Lower leg skin (tissue), 4 donors: ENCODE data around the gene HLTF. TPM values are rescaled to one million over a fixed set of nuclear protein-coding genes. Genes with fewer than 3 reads are reported as not detected.
"Not testable (repeated sequence)": the region's sequence is repeated elsewhere in the genome, so short reads cannot be mapped to it uniquely, and the experiment has no call there.

Experiments
- DNase-seq, 2 donors: peaks; one replicate each; pipeline ENCODE4 v3.0.0-alpha.2; 2019; ENCODE audit warnings: low spot score in 2 of 2
- H3K4me3 ChIP-seq: fragments of 200-600 bp; sonication (generic); 2 replicates; pipeline ENCODE4 v1.5.1; 2017; ENCODE audit warnings: mild to moderate bottlenecking, low read depth; ENCODE audit not compliant: poor library complexity, severe bottlenecking
- POLR2A ChIP-seq, 2 donors: fragments of 450-650 bp; IDR thresholded peaks; one replicate each; pipeline ENCODE4 v1.6.1; 2016 to 2017; ENCODE audit warnings: antibody characterized with exemption in 2 of 2, mild to moderate bottlenecking in 1 of 2, moderate library complexity in 1 of 2
- WGBS, 2 donors: methylation state at CpG; one replicate each; pipeline ENCODE4 v1.1.5; 2018; 5-methylcytosine and 5-hydroxymethylcytosine counted together
- intact Hi-C: fragments of 100-400 bp; cut with DNase I; formaldehyde crosslinking; loops from one replicate; pipeline ENCODE4 v1.15.0; 2023; ENCODE audit warnings: low total_unique reads
- total RNA-seq, 4 donors: library from RNA; depleted of rRNA; stranded (reverse); fragments of >200 nt; gene quantifications; one replicate each; pipeline ENCODE4 v1.1.0, GENCODE V29; 2016
- TF ChIP-seq, protein P1 (sequence below), 3 donors: fragments of 450-650 bp; IDR thresholded peaks; one replicate each; pipeline ENCODE4 v1.5.1; 2016; ENCODE audit warnings: antibody characterized with exemption in 3 of 3, mild to moderate bottlenecking in 3 of 3, moderate library complexity in 2 of 3

The HLTF gene
- total RNA-seq, 4 donors from 2014 or later: 3.3 to 7.7 (median 5.7) TPM

DNA sequence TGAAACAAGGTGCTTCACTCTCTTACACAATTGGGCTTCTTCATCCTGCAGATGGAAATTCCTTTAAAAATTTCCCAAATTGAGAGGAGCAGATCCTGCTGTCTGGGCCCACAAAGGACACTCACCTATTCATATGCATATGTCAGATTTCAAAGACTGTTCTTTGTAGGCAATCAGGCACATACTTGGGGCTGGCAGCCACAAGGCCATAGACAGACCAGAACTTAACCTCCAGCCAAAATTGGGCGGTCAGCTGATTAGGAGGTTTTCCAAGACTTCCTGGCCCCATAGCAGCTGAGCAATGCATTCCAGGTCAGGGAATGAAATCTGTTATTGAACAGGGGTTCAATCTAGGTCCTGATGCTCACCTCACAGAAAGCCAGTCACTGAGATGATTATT lies 28.1 kb upstream of the HLTF start:
- DNase-seq: no peak
- WGBS, 2 donors: 78 to 79% methylated on average over 1 of the region's 1 CpG
- H3K4me3 ChIP-seq: no peak overlapping the region
- intact Hi-C loops: no loop called here
- no peak for TF ChIP-seq POLR2A (IDR thresholded peaks at IDR 0.05)
- TF ChIP-seq, protein P1, sequence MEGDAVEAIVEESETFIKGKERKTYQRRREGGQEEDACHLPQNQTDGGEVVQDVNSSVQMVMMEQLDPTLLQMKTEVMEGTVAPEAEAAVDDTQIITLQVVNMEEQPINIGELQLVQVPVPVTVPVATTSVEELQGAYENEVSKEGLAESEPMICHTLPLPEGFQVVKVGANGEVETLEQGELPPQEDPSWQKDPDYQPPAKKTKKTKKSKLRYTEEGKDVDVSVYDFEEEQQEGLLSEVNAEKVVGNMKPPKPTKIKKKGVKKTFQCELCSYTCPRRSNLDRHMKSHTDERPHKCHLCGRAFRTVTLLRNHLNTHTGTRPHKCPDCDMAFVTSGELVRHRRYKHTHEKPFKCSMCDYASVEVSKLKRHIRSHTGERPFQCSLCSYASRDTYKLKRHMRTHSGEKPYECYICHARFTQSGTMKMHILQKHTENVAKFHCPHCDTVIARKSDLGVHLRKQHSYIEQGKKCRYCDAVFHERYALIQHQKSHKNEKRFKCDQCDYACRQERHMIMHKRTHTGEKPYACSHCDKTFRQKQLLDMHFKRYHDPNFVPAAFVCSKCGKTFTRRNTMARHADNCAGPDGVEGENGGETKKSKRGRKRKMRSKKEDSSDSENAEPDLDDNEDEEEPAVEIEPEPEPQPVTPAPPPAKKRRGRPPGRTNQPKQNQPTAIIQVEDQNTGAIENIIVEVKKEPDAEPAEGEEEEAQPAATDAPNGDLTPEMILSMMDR (IDR thresholded peaks at IDR 0.05): no peak

DNA sequence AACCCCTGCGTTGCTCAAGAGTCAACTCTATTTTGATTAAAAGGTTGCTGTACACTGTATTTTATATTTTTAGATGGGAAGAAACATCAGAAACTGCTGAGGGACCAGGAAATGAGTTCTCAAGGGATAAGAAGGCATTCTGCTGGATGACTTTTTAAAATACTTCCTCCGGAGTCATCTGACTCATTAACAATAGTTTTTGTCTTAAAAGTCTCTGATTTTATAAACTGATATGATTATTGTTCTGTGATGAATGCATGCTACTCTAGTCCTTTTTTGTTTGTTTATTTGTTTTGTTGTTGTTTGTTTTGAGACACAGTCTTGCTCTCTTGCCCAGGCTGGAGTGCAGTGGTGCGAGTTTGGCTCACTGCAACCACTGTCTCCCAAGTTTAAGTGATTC lies 18.2 kb upstream of the HLTF start:
- 77 to 82% methylated on average over 3 of the region's 3 CpGs for WGBS, 2 donors
- intact Hi-C loops: no loop called here
- no peak for DNase-seq
- H3K4me3 ChIP-seq: no peak overlapping the region
- TF ChIP-seq, protein P1 (IDR thresholded peaks at IDR 0.05): no peak
- no peak for TF ChIP-seq POLR2A (IDR thresholded peaks at IDR 0.05)

DNA sequence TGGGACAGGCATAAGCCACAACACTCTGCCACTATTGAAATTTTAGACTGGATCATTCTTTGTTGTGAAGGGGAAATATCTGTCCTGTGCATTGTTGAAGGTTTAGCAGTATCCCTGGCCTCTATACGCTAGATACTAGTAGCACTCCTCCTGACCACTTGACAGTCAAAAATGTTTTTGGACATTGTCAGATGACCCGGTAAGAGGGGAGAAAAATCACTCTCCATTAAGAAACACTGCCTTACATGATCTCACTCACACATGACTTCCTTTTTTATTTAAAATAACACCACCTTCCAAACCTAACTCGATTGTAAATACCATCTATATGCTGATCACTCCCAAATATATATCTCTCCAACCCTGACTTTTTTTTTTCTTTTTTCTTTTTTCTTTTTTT lies 15.3 kb upstream of the HLTF start:
- intact Hi-C loops: no loop called here
- DNase-seq: no peak
- 83 to 92% methylated on average over 3 of the region's 3 CpGs for WGBS, 2 donors

GRCh38 chr3:149101154-149101553 lies 14.8 kb upstream of the HLTF start:
- intact Hi-C loops: no loop called here
- WGBS, 2 donors: 86 to 90% methylated on average over 4 of the region's 4 CpGs

More for the DNA sequence above, 15.3 kb upstream of the HLTF start:
- no peak for TF ChIP-seq POLR2A (IDR thresholded peaks at IDR 0.05)
- TF ChIP-seq, protein P1 (IDR thresholded peaks at IDR 0.05): no peak
- H3K4me3 ChIP-seq: no peak overlapping the region

GRCh38 chr3:149097987-149098386 lies 11.7 kb upstream of the HLTF start:
- DNase-seq, intact Hi-C loops, H3K4me3 ChIP-seq: not testable (repeated sequence)
- WGBS, 2 donors: 91 to 96% methylated on average over 18 to 19 of the region's 19 CpGs

More at GRCh38 chr3:149101154-149101553, 14.8 kb upstream of the HLTF start:
- H3K4me3 ChIP-seq: no peak overlapping the region
- DNase-seq: no peak
- TF ChIP-seq, protein P1 (IDR thresholded peaks at IDR 0.05): no peak
- no peak for TF ChIP-seq POLR2A (IDR thresholded peaks at IDR 0.05)

- TF ChIP-seq POLR2A (IDR thresholded peaks at IDR 0.05): no peak
- TF ChIP-seq, protein P1 (IDR thresholded peaks at IDR 0.05): no peak
- 86 to 87% methylated on average over 4 of the region's 4 CpGs for WGBS, 2 donors
- no peak for DNase-seq
- H3K4me3 ChIP-seq: no peak overlapping the region
- intact Hi-C loops: no loop called here
Observed at GRCh38 chr3:149095487-149095886, 9.2 kb upstream of the HLTF start.
